GM21423 (cell line): ENCODE data around the gene GARIN3.
A peak's percentile ranks its signal among the peaks of the same experiment; 100 is the strongest.
"Not testable (repeated sequence)": the region's sequence is repeated elsewhere in the genome, so short reads cannot be mapped to it uniquely, and the experiment has no call there.

ENCODE experiments used
- ATAC-seq: cut with Tn5 transposase; IDR thresholded peaks from one replicate; pipeline ENCODE4 v1.9.1; 2021; ENCODE audit warnings: mild to moderate bottlenecking, moderate library complexity; ENCODE audit not compliant: unreplicated experiment

Gene GARIN3

DNA sequence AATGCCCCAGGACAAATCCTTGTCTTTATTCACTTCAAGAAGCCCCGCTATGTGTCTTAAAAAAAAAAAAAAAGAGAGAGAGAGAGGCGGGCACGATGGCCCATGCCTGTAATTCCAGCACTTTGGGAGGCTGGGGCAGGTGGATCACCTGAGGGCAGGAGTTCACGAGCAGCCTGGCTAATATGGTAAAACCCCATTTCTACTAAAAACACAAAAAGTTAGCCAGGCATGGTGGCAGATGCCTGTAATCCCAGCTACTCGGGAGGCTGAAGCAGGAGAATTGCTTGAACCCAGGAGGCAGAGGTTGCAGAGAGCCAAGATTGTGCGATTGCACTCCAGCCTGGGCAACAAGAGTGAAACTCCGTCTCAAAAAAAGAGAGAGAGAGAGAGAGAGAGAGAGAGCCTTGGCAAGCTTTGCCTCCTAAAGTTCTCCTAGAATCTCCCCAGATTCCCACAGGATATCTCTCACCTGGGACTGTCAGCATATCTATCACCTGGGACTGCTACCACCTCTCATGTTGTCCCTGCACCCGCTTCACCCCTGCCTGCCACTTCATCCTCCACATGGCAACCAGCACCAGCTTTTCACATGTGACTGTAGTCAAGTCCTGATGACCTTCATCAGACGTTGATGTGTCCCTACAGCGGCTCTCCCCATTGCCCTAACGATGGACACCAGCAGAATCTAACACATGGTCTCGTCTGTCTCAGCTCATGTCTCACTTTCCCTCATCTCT is 20.4 kb upstream of the GARIN3 start:
- no peak for ATAC-seq

- not testable (repeated sequence) for ATAC-seq
Measured at GRCh38 chr5:157185122-157185521, 19.1 kb upstream of the GARIN3 start.

DNA sequence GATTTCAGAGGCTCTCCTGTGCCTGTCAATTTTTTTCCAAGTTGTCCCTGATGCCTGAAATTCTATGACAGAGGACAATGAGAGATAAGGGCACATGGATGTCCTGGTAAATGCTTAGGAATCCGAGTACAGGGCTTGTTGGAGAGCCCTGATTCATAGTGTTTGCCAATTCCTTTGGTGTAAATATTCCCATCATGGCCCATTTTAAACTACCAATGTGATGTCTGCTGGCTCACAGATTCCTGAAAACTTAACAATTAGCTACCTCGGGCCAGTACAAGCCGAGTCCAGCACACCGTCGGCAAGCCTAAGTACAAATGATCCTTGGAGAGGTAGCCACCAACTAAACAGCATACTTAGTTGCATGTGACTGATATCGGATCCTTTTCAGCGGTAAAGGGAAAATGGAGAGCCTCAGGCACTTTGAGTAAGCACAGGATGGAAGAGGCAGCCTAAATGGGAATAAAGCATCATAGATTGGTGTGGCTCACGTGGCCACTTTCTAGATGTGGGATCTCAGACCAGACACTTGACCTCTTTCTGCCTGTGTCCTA is 18.1 kb upstream of the GARIN3 start:
- ATAC-seq: no peak

DNA sequence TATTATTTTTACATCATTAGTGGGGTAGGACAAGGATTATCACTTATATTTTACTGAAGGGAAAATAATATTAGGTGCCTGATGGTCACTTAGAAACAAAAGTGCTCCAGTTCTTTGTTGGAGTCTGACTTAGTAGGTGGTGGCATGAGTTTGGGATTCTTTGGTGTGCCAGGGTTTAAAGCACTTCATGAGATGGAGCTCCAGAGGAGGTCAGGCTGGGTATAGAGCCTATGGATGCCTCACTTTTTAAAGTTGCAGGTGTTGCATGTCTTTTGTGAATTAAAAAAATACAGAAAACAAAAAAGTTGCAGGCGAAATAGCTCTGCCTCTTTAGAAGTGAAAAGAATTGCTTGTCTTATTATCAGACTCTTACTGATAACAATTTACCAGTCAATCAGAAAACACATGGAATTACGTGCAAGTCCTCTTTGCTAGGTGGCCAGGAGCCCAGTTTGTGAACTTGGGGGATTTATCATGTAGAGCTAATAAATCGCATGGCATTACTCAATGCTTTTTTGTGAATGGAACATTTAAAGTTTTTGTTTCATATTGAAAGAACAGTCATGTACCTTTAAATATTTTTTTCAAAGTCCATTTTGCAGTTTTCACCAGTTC is 16.2 kb upstream of the GARIN3 start:
- ATAC-seq: no peak

- ATAC-seq: no peak
Measured at GRCh38 chr5:157180374-157181264, 14.6 kb upstream of the GARIN3 start, which contains the start of gene ITK. Gene ITK, plus strand, starts transcription at chr5:157180840. Its CDS starts 138 bp downstream, at chr5:157180978.

DNA sequence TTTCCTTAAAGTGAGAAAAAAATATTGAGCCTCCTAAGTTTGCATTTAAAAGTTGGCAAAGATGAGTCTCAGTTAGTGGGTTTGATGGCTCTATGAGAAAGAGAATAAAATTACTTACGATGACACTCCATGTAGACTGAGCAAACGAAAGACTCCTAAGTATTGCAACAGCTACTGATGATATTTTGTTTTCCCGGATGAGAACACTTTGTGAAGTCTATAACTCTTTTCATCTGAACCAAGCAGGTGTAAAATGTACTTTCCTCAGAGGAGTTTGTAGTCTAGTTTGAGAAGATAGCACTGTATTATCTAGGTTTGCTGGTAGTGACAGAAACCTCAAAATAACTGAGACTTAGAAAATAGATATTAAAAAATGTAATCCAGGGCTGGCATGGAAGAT is 12.9 kb upstream of the GARIN3 start:
- ATAC-seq: no peak

- ATAC-seq: no peak
Measured at GRCh38 chr5:157177953-157178352, 11.9 kb upstream of the GARIN3 start.

- no peak for ATAC-seq
Measured at GRCh38 chr5:157175071-157175612, 9.1 kb upstream of the GARIN3 start.

DNA sequence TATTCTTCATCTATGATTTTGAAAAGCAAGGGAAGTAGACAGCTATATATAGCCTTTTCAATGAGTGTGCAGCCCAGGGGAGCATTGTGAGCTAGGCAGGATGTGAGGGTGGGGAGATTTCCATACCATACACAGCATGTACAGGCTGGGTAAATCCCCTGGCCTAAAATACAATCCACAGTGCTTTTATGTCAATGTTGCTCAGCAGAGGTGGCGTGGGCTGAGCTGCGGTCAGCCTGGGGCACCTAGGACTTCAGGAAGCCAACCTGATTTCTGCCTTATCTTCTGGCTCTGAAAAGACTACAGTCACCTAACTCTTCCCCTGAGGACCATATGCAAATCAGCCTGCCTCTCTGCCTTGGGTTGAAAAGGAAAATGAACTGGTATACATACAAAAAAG is 6.3 kb upstream of the GARIN3 start:
- peak; percentile 99 for ATAC-seq

GRCh38 chr5:157168286-157168685 is 2.2 kb upstream of the GARIN3 start:
- ATAC-seq: no peak

GRCh38 chr5:157167214-157167621 is 1.2 kb upstream of the GARIN3 start:
- ATAC-seq: no peak

- no peak for ATAC-seq
Measured at GRCh38 chr5:157165668-157166067, 396 bp downstream of the GARIN3 start.

DNA sequence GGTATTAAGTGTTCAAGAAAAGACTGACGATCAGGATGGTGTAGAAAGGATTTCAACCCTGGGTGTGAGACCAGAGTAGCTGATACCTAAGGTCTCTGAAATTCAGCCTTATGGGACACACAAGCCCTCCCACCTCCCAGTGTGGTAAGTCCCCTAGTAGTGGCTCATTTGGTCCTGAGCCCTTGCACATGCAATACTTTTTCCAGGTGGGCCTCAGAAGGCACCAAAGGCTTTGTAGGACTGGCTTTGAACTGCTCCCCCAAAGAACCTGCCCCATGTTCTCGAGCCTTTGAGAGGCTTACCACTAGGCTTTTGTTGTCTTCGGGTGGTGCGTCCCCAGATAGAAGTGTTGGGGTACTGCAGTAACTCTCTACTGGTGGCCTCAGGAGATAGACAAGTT is 803 bp downstream of the GARIN3 start:
- ATAC-seq: no peak

DNA sequence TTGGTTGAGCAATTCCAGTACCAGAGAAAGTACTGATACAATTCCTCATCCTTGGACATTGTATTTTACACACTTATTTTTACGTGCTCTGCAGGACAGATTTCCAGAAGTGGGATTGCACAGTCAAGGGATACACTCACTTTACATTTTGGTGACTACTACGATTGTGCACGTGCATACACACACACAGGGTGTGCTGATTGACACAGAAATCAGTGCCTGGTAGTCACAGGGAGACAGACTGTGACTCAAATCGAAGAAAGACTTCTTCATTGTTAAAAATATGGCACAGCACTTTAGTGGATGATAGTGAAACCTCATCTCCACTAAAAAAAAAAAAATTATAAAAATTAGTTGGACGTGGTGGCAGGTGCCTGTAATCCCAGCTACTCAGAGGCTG is 1.5 kb downstream of the GARIN3 start:
- no peak for ATAC-seq

DNA sequence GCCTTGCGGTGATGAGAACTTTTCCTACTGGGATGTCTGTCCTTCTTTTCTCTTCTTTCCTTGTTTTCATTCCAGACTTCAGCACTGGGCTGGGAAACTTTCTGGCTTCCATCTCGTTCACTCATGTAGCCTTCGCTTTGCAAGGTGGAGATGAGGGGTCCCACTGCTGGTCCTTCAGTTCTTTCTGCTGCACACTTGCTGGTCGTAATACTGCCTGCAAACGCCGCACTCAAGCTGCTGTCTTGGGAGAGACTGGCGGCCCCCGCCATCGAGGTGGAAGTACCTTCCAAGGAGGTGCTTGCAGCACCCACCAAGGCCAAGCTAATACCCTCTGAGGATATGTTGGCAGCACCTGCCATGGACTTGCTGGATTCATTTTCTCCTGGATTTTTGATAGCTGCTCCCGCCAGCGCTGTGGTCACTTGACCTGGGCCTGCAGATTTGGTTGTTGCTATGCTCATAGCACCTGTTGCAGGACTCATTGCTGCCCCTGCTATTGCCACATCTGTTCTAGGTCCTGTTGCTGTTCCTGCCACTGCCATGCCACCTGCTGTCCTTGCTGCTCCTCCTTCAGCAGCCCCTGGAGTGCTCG is 3.0 kb downstream of the GARIN3 start:
- ATAC-seq: no peak

- no peak for ATAC-seq
Measured at GRCh38 chr5:157161996-157162395, 4.1 kb downstream of the GARIN3 start.

GRCh38 chr5:157160001-157160400 is 6.1 kb downstream of the GARIN3 start:
- ATAC-seq: no peak

DNA sequence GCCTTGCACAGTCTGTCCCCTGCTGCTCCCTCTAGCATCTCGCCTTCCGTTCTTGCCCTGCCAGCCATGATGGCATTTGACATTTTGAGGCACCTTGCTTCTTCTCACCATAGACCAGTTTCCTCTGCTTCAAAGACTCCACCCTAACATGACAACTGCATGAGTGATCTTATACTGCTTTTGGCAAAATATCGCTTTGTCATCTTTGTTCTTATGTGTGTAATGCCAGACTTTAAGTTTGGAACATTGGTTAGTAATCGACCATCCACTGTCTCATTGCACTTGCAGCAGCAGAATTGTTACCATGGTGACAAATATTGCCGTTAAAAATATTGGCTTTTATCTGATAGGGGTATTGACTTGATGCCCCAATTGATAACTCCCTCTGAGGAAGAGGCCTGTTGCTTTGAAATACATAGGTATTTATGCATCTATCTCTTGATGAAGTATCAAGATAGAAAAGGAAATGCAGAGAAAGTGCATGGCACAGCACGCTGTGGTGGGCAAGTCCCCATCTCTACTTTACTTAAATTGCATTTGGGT is 6.8 kb downstream of the GARIN3 start:
- ATAC-seq: no peak

DNA sequence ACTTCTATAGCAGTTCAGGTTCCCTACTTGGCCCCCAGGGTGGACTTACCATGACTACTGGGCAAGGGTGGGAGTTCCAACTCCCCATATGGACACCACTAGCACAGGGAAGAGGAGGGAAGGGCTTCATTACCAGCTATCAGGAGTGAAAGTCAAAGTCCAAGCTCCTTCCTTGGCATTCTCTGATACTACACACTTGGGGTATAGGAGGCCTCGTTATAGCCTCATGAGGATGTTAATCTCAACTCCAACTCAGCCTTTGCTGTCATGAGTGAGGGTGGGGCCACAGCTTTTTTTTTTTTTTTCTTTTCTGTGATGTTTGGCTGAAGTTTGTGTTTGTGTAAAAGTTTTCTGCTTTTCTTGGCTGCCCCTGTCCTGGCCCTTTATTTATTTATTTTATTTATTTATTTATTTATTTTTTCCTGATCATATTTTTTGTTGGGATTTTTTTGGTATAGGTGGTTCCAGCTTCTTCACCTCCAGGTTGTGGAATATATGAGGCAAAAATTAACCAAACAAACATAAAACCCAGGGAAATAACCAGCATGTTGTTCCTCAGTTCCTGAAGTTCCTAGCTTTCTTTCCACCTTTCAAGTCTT is 8.7 kb downstream of the GARIN3 start:
- ATAC-seq: no peak

DNA sequence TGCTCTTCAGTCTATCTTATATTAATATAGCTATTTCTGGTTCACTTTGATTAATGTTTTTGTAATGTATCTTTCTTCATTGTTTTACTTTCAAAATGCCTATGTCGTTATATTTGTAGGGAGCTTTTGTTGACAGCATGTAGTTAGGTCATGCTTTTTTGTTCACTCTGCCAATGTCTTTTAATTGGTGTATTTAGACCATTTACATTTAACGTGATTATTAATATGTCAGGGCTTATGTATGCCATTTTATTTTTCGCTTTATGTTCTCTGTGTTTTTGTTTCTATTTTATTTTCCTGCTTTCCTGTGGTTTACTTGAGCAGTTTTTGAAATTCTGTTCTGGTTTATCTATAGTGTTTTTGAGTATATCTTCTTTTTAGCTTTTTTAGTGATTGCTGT is 10.8 kb downstream of the GARIN3 start:
- no peak for ATAC-seq
